22Rv1 (cell line): ENCODE results near the gene PMIS2.

Source experiments
- ZFX ChIP-seq: fragments of 450-650 bp; IDR thresholded peaks from 2 replicates; pipeline ENCODE4 v1.6.1; 2017; ENCODE audit warnings: antibody characterized with exemption, borderline replicate concordance
- TF ChIP-seq, protein P1 (sequence below): fragments of 450-650 bp; IDR thresholded peaks from 2 replicates; pipeline ENCODE4 v1.5.1; 2017; ENCODE audit warnings: mild to moderate bottlenecking

DNA sequence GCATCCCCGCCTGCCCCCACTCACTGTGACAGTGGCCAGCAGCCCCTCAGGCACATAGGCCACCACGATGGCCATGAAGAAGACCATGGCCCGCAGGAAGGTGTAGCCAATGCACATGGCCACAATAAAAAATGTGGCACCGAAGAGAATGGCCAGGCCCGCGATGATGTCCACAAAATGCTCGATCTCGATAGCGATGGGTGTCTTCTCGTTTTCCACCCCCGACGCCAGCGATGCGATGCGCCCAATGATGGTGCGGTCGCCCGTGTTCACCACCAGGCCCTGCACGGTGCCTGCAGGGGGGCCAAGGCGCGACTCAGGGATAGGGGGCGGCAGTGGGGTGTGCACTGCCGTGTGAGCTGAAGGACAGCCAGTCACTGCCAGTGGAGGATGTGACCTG, 26.2 kb upstream of the PMIS2 start:
- TF ChIP-seq, protein P1, sequence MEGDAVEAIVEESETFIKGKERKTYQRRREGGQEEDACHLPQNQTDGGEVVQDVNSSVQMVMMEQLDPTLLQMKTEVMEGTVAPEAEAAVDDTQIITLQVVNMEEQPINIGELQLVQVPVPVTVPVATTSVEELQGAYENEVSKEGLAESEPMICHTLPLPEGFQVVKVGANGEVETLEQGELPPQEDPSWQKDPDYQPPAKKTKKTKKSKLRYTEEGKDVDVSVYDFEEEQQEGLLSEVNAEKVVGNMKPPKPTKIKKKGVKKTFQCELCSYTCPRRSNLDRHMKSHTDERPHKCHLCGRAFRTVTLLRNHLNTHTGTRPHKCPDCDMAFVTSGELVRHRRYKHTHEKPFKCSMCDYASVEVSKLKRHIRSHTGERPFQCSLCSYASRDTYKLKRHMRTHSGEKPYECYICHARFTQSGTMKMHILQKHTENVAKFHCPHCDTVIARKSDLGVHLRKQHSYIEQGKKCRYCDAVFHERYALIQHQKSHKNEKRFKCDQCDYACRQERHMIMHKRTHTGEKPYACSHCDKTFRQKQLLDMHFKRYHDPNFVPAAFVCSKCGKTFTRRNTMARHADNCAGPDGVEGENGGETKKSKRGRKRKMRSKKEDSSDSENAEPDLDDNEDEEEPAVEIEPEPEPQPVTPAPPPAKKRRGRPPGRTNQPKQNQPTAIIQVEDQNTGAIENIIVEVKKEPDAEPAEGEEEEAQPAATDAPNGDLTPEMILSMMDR: no peak
- TF ChIP-seq ZFX: no peak
